Fibroblast of pulmonary artery (primary cell): ENCODE data around the gene NFIX.

ENCODE experiments used
- DNase-seq: peaks from one replicate; pipeline ENCODE4 v3.0.0-alpha.2; 2010; ENCODE audit warnings: low read depth
- H3K4me3 ChIP-seq: replicated peaks from 2 replicates; pipeline ENCODE4 v1.5.1; 2011; ENCODE audit warnings: low read depth, mild to moderate bottlenecking, control low read depth, low read length, moderate library complexity
- CTCF ChIP-seq: IDR thresholded peaks from 2 replicates; pipeline ENCODE4 v1.5.1; 2011; ENCODE audit warnings: mild to moderate bottlenecking, control low read depth, low read length, inconsistent platforms; ENCODE audit errors: missing control alignments

The NFIX gene

GRCh38 chr19:13078381-13078780 lies 83.1 kb downstream of the NFIX start:
- no peak overlapping the region for H3K4me3 ChIP-seq
- no peak for TF ChIP-seq CTCF
- DNase-seq: no peak

GRCh38 chr19:13078897-13079541 lies 83.7 kb downstream of the NFIX start:
- no peak overlapping the region for H3K4me3 ChIP-seq
- DNase-seq: no peak
- no peak for TF ChIP-seq CTCF

- no peak for TF ChIP-seq CTCF
- no peak overlapping the region for H3K4me3 ChIP-seq
- DNase-seq: peak; percentile 42
Measured at GRCh38 chr19:13079542-13079986, 84.3 kb downstream of the NFIX start.

- no peak overlapping the region for H3K4me3 ChIP-seq
- DNase-seq: peak; percentile 58
- TF ChIP-seq CTCF: peak; percentile 44
Measured at GRCh38 chr19:13082192-13083007, 87.1 kb downstream of the NFIX start.

GRCh38 chr19:13083008-13083404 lies 87.7 kb downstream of the NFIX start:
- TF ChIP-seq CTCF: no peak
- H3K4me3 ChIP-seq: no peak overlapping the region
- no peak for DNase-seq

- no peak for DNase-seq
- TF ChIP-seq CTCF: no peak
- H3K4me3 ChIP-seq: no peak overlapping the region
Measured at GRCh38 chr19:13083627-13084026, 88.4 kb downstream of the NFIX start.
